ENCODE data around the gene TRPV6.

DNA sequence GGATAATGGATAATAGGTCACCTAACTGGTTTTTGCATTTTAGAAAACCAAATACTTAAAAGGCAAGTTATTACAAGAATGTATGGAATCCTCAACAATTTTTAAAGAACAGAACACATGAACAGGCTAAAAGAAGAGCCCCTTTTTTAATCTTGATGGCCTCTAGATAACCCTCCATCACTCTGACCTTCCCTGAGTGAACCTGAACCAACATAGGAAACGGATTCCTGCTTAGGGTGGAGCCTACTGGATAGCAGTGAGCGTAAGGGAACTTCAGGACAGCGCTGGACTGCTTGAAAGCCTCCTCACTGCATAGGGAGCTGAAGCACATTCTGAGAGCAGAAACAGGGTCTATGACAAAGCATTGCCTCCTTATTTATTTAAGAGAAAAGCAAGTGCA is 27.5 kb upstream of the TRPV6 start:
- TF ChIP-seq, protein P1, sequence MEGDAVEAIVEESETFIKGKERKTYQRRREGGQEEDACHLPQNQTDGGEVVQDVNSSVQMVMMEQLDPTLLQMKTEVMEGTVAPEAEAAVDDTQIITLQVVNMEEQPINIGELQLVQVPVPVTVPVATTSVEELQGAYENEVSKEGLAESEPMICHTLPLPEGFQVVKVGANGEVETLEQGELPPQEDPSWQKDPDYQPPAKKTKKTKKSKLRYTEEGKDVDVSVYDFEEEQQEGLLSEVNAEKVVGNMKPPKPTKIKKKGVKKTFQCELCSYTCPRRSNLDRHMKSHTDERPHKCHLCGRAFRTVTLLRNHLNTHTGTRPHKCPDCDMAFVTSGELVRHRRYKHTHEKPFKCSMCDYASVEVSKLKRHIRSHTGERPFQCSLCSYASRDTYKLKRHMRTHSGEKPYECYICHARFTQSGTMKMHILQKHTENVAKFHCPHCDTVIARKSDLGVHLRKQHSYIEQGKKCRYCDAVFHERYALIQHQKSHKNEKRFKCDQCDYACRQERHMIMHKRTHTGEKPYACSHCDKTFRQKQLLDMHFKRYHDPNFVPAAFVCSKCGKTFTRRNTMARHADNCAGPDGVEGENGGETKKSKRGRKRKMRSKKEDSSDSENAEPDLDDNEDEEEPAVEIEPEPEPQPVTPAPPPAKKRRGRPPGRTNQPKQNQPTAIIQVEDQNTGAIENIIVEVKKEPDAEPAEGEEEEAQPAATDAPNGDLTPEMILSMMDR (IDR thresholded peaks at IDR 0.05) = no peak
- TF ChIP-seq POLR2A (IDR thresholded peaks at IDR 0.05) = no peak

Measured in thyroid gland (tissue), 4 donors.